GM18520 (cell line): ENCODE results near the gene BABAM2.
"Not testable (repeated sequence)": the region's sequence is repeated elsewhere in the genome, so short reads cannot be mapped to it uniquely, and the experiment has no call there.

Source experiments
- ATAC-seq: cut with Tn5 transposase; IDR thresholded peaks from one replicate; pipeline ENCODE4 v1.9.1; 2021; ENCODE audit not compliant: unreplicated experiment

Gene BABAM2

GRCh38 chr2:27940982-27941381, 50.5 kb downstream of the BABAM2 start:
- ATAC-seq = no peak

GRCh38 chr2:27942612-27943547, 52.4 kb downstream of the BABAM2 start:
- ATAC-seq = no peak

DNA sequence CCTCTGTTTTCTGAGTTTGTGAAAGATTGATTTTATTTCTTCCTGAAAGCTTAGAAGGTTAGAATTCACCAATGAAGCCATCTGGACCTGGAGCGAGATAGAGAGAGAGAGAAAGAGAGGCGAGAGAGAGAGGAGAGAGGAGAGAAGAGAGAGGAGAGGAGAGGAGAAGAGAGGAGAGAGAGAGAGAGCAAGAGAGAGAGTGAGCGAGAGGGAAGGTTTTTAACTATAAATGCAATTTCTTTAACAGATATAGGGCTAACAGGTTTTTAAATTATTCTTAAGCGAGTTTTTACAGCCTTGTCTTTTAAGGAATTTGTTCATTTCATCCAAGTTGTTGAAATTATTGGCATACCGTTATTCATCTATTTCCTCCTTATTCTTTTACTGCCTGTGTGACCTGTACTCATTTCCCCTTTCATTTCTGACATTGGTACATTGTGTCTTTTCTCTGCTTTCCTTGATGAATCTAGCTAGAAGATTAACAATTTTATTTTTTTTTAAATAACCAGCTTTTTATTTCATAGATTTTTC, 56.1 kb downstream of the BABAM2 start:
- ATAC-seq = no peak

GRCh38 chr2:27952070-27952469, 61.5 kb downstream of the BABAM2 start:
- no peak for ATAC-seq

- no peak for ATAC-seq
These were observed 62.5 kb downstream of the BABAM2 start for GRCh38 chr2:27953077-27953476.

DNA sequence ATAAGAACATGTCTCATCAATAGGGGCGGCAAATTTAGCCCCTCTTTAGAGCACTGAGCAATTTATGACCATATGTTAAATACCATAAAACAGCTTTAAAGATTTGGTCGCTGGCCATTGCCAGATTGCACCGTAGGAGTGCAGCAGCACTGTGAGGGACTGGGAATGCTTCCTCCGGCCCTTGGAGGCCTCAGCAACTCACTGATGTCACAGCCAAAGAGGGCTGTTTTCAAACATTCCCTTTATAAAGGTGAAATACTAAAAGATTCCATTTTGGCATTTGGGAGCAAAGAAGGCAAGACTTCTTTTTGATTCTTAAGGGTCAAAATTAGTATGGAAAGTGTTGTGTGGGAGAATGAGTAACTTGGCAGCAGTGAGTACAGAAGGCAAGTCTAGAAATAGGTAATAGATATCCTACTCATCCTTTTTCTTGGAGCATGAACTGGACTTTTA, 63.7 kb downstream of the BABAM2 start:
- ATAC-seq = no peak

DNA sequence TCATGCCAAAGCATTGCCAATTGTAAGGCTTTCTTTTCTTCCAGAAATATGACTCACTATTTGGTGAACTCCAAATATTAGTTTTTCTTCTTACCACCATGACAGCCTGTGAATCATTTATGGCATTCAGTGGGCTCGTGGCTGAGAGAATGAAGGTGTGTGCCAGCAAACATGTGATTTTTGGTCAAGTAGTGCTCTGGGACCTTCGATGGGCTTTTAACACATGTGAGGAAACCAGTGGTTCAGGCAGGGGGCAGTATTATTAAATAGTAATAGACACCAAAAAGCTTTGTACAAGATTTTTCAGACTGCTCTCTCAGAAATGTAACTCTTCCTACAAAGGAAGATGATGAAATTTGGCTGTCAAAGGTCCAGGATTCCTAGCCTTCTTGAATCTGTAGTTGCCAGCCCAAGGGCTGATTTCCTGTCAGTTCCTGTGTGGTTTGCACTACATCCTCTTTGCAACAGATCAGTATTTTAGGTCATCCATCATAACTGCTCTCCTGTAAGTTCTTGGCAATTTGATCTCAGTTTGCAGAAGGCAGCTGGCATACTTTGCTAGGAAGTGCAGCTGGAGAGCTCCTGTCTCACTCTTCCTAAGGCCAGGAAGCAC, 64.3 kb downstream of the BABAM2 start:
- no peak for ATAC-seq

DNA sequence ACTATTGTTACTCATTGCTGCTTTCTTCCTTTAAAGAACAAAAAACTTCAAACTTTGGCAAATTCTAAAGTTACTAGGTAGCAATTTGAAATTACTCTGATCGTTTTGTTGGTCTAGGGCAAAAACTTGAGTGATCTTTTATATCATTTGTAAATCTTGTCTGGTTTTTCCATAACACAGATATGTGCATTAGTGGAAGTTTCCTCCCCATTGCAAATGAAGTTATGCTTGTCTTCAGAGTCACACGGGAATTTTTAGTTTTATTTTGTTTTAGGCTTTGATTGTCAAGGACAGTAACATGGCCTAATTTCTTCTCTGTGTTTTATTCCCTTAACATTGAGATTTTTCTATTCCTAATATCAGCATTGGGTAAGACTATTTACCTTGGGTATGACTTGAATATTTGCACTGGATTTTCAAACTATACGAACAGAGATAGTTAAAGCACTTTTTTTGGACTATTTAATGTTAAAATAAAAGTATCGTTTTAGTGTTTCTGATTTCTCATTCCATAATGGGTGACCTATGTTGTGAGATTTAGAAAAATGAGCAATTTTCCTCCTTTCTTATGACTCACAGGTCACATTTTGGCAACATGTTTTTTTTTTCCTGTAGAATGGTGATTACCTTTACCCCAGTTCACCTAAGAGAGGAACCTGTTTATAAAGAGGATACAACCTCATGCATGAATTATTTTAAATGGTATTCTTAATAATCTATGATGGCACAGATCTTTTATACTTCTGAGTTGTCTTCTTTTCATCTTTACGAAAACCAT, 65.0 kb downstream of the BABAM2 start:
- no peak for ATAC-seq

DNA sequence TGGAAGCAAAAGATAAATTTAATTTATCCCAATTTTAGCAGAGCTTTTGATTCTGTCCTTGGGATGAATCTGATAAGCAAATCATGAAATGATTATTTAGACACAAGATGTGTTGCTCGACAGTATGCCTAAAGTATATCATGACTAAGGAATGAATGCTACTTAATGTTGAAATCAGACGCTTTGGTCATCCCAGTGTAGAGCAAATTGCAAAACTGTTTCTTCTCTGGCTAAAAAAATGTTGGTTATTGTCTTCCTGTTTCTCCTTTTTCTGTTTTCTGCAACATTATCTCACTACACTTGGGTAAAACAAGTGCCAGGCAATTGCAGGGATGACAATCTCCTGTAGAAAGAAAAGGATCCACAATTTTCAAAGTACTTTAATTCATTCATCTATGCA, 66.4 kb downstream of the BABAM2 start:
- ATAC-seq = no peak

DNA sequence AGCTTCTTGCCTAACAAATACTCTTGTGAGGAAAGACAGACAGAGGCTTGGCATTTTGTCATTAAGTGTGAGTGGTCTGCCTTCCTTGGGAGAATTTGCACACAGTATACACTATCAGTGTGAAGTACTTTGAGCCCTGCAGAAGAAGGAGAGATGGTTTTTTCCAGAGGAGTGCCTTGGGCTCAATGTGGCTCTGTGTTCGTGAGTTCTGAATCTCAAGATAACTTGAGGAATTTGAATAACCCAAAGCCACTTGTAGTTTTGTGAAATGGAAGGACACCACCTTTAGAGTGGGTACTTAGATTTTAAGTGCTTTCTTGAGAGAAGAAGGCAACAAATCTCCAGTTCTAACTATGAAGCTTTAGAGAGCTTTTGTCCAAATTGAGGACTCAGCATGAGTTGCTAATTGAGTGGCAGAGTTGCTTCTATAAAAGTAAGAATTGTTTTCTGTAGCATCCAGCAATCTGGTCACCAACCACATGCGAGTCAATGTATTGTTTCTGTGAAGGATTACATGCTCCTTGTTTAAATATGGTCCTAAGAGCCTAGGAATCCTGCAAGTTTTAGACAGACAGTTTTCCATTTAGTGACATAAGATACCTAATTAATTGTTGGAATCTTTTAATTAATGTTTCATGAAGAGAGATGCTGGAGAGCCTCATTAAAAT, 68.3 kb downstream of the BABAM2 start:
- ATAC-seq = no peak

DNA sequence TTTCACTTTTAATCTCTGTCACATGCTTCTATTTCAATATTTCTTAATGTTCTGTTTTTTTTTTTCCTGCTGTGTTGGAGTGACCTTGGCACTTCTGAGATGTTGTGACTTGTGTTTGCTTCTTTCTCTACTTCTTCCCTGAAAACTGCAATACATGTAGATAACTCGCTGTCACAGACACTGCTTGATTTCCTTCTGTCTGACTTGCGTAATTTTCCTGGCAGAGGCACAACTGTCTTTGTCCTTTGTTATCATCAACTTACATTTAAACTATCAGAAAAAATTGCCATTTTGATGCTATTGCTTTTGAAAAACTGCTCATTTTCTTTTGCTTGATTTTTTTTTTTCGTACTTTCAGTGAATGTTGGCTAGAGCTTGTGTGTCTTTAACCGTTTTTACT, 69.0 kb downstream of the BABAM2 start:
- ATAC-seq = no peak

GRCh38 chr2:27960237-27960912, 69.8 kb downstream of the BABAM2 start:
- ATAC-seq = no peak

GRCh38 chr2:27962006-27962405, 71.5 kb downstream of the BABAM2 start:
- no peak for ATAC-seq

DNA sequence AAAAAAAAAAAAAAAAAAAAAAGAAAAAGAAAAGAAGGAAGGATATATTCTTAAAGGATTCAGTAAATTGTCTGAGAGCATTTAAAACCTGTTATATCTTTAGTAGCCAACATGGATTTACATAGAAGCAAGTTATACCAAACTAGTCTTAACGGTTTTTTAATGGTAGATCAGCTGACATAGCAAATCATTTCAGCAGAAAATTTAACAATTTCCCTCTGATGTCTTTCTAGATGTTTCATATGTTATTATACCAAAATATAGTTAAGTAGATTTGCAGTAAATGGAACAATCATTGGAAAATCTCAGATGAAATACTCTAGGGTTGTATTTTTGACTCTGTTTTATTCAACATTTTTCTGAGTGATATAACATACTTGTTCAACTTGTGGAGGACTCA, 72.9 kb downstream of the BABAM2 start:
- no peak for ATAC-seq

GRCh38 chr2:27964067-27964466, 73.5 kb downstream of the BABAM2 start:
- ATAC-seq = no peak

GRCh38 chr2:27965841-27966240, 75.3 kb downstream of the BABAM2 start:
- ATAC-seq = no peak

- ATAC-seq = no peak
These were observed 75.9 kb downstream of the BABAM2 start for GRCh38 chr2:27966466-27966865.

- no peak for ATAC-seq
These were observed 76.5 kb downstream of the BABAM2 start for GRCh38 chr2:27967076-27967475.

GRCh38 chr2:27968045-27968444, 77.5 kb downstream of the BABAM2 start:
- ATAC-seq = not testable (repeated sequence)

DNA sequence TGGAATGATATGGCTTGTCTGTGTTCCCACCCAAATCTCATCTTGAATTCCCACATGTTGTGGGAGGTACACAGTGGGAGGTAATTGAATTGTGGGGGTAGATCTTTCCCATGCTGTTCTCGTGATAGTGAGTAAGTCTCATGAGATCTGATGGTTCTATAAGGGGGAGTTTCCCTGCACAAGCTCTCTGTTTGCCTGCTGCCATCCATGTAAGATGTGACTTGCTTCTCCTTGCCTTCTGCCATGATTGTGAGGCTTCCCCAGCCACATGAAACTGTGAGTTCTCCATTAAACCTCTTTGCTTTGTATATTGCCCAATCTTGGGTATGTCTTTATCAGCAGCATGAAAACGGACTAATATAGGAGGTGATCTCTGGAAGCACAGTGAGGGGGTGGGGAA, 78.4 kb downstream of the BABAM2 start:
- ATAC-seq = not testable (repeated sequence)
